NCI-H1436 treated with DMSO at 0.1 percent for 48 hours (cell line): ENCODE measurements around the gene TMEM143.
"Not testable (repeated sequence)": the region's sequence is repeated elsewhere in the genome, so short reads cannot be mapped to it uniquely, and the experiment has no call there.

Experiments
- DNase-seq: peaks from one replicate; lab custom pipeline; 2025; lab: John Stamatoyannopoulos, UW

TMEM143 gene

DNA sequence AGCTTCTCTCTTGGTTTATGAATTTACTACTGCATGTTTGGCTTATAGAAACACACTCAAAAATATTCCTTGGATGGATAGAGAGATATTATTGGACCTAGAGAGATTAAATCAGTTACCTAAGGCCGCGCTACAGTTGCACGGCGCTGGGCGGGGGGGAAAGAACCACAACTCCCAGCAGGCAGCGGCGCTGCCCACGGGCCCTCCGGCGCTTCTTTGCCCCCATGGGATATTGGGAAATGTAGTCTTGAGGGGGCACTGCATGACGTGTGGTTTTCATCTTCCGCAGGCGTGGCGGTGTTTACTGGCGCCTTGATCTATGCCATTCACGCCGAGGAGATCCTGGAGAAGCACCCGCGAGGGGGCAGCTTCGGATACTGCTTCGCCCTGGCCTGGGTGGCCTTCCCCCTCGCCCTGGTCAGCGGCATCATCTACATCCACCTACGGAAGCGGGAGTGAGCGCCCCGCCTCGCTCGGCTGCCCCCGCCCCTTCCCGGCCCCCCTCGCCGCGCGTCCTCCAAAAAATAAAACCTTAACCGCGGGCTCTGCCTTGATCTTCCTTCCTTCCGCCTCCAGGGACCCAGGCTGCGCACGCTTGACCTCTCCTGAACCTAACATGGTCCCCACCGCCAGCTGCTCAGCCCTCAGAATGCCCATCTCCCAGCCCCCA is 33.6 kb downstream of the TMEM143 start:
- peak; percentile 88 for DNase-seq

DNA sequence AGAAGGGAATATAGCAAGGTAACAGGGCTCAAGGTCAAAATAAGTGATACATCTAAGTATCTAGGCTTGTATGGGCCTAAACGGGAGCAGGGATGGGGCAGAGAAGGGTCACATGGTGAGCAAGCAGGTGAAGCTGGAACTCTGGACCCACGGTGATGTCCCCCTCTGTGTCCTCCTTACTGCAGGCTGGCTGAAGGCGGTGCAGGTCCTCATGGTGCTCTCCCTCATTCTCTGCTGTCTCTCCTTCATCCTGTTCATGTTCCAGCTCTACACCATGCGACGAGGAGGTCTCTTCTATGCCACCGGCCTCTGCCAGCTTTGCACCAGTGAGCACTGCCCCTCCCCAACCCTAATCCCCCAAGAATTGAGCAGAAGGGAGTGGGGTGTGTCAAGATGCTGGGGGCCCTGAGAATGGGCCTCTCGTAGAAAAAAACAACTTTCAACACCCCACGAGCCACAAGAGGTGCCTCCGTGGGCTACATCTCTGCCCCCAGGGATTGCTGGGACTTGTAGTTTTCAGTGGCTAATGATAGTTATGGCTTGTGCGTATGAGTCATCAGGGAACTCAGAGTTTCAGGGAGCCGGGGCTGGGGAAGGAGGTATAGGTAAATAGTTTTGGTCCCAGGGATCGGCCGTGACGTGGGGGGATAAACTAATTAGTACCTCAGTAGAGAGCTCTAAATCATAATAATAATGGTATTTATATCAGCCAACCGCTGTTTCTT is 34.4 kb downstream of the TMEM143 start:
- DNase-seq, result no peak

DNA sequence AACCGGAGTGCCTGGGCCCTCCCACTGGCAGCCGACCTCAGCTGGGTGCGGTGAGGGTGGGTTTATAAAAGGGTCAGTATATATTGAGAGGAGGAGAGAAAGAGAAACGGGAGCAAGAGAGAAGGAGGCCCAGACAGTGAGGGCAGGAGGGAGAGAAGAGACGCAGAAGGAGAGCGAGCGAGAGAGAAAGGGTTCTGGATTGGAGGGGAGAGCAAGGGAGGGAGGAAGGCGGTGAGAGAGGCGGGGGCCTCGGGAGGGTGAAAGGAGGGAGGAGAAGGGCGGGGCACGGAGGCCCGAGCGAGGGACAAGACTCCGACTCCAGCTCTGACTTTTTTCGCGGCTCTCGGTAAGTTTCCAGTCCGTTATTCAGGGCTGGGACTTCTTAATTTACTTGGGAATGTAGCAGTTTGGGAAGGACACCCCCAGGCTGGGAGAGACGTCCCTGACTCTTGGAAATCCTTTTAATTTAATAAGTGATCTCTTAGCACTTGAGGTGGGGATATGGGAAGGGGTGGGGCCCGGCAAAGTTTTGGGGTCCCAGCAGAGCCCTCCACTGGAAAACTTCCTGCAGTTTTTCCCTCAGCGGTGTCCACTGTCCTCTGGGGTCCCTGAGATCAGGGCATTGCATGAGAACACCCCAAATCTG is 38.4 kb downstream of the TMEM143 start, which contains the start of gene EMP3:
Gene EMP3 (plus strand): TSS at position 288 of the 646 bp plus-strand sequence. CDS start 1,293 bp downstream, outside the sequence.
- DNase-seq, result no peak

DNA sequence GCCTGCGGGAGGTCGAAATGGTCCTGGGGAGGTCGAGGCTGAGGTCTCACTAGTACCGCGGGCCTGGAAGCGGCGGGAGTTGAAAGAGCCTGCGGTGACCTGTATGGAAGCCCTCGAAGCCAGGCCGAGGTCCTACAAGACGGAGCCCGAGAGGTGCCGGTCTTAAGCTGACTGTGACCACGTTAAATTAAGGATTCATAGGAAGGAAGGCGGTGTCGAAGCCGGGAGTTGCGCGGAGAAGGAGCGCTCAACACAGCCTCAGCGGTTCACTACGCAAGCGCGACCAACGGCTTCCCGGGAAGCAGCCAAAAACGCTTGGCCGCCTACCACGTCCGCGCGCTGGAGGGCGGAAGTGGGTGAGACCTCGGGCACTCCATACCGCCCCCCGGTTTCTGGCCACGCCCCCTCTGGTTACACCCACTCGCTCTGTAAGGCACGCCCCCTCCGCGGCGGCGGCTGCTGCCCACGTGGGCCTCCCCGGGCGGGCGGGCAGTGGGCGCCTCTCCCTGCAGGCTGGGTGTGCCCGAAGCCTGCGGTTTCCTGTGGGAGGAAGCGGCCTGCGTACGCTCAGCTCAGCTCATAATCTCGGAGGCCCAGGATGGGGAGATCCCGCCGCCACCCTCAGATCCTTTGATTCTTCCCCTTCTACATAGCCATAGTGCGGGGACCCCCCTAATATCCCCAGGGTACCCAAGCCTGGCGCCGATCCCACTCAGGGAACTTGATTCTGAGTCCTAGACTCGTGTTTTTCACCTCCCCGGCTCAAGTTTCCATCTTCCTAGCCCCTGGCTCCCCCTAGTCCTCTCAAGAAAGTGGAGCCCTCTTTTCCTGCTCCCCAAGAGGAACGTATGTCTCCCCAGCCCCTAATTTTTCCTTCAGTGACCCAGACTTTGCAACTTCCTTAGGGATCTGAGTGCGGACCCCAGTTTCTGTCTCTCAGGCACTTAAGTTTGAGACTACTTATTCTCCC is 41.8 kb downstream of the TMEM143 start:
- peak; percentile 94 for DNase-seq

DNA sequence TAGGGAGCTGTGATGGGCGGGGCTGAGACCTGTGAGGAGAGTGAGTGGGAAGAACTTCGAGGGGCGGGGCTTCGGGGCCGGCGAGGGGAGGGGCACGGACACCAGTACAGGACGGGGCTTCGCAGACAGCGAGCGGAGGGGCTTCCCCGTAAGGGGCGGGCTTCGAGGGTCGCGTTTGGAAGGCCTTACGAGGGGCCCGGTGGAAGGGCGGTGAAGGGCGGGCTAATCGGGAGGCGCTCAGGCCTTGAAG is 42.4 kb downstream of the TMEM143 start:
- DNase-seq, result peak; percentile 90

DNA sequence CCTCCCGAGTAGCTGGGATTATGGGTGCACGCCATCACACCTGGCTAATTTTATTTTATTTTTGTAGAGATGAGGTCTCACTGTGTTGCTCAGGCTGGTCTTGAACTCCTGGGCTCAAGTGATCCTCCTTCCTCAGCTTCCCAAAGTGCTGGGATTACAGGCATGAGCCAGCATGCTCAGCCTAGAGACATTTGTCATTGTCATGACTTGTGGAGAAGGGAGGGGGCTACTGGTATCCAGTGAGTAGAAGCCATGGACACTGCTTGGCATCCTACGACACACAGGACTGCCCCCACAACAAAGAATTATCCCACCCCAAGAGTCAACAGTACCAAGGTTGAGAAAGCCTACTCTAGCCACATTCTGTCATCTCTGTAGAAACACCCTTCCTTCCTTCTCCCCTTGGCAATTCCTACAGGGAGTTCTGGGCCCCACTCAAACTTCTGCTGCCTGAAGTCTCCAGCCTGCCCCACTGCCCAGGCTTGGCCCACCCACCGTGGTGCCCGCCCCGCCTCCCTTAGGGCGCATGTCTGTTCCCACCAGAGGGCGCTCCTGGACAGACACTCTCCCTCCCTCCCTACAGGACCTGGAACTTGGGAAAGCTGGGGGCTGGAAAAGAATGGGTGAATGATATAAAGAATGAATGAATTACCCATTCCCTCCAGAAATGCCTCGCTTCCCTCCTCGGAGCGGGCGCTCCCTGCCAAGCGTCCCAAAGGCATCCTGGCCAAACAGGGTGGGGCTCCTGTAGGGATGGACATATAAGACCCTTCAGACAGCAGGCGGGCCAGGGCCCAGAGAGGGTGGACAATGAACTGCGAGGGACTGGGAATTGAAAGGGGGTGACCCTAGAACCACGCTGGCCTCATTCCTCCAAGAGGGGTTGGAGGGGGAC is 43.8 kb downstream of the TMEM143 start:
- no peak for DNase-seq

DNA sequence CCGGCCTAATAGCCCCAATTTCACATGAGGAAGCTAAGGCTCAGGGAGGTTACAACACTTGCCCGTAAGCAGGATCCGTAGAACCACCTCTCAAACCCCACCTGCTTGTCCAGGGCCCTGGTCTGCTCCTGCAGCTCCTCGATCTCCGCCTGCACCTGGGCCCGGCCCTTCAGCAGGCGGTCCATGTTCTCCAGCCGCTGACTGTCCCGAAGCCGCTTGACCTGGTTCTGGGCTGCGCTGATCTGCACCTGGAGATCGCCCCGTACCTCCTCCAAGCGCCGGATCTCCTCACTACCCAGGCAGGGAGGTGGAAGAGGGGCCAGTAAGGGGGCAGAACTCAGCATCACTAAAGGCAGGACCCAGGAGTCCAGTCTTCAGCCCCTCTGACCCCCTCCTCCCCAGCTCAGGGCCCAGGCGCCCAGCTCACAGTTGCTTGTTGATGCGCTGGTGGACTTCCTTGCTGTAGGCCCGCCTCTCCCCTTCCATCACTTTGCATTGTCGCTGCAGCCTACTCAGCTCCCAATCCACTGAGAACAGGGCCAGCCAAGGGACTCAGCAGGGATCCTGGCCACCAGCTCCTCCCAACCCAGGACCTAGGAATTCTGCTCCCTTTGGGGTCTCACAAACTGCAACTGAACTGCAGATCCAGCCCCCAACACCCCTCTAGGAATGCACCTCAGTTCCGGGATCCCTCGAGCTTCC is 45.3 kb downstream of the TMEM143 start:
- no peak for DNase-seq

DNA sequence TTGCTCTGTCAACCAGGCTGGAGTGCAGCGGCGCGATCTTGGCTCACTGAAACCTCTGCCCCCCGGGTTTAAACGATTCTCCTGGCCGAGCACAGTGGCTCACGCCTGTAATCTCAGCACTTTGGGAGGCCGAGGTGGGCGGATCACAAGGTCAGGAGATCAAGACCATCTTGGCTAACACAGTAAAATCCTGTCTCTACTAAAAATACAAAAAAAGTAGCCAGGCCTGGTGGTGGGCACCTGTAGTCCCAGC is 46.1 kb downstream of the TMEM143 start:
- not testable (repeated sequence) for DNase-seq

DNA sequence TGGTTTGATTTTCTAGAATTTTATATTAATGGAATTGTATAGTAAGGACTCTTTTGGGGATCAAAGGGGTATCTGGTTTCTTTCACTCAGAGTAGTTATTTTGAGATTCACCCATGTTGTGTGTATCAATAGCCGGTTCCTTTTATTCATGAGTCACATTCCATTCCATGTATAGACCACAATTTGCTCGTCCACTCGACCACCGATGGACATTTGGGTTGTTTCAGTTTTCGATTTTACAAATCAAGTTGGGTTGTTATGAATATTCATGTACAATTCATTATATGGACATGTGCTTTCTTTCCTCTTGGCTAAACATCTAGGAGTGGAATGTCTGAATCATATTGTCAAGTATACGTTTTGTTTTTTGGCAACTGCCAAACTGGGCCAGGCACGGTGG is 48.0 kb downstream of the TMEM143 start:
- no peak for DNase-seq

DNA sequence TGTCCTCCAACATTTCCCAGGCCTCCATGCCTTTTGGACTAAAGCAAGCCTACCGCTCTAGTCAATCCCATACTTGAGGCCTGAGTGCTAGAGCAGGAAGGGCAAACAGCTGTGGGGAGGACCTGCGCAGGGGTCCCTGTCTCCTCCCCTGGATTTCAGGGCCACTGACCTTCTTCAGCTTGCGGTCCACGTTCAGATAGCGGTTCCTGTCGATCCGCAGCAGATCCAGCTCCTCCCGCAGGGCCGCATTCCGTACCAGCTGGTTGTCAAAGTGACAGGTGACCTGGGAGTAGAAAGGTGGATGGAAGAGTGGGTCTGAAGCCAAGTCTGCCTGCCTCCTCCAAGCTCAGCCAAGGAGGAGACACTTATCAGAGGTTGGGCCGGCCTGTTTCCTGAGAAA is 52.4 kb downstream of the TMEM143 start:
- no peak for DNase-seq

DNA sequence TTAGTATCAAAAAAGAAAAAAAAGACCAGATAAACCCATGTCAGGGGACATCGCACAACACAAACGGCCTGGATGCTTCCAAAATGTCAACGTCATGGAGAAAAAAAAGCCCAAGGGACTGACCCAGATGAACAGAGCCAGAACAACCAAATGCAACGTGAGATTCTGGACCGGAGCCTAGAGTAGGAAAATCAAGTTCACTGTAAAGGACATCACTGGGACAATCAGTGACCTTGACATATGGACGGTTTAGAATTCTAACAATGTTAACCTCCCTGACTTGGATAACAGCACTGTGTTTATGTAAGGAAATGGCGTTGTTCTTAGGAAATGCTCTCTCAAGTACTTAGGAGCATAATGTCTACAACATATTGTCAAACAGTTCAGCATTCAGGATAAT is 53.5 kb downstream of the TMEM143 start:
- DNase-seq, result no peak

DNA sequence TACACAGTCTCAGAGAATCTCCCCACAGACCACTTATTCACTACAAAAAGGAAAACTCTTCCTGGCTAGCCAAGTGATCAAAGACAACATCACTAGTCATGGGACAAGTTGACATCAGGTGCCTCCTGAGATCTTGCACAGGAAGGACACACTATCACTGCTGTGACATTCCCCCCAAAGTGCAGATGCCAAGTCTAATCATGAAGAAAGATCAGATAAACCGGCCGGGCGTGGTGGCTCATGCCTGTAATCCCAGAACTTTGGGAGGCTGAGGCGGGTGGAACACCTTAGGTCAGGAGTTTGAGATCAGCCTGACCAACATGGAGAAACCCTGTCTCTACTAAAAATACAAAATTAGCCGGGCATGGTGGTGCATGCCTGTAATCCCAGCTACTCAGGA is 54.0 kb downstream of the TMEM143 start:
- not testable (repeated sequence) for DNase-seq

DNA sequence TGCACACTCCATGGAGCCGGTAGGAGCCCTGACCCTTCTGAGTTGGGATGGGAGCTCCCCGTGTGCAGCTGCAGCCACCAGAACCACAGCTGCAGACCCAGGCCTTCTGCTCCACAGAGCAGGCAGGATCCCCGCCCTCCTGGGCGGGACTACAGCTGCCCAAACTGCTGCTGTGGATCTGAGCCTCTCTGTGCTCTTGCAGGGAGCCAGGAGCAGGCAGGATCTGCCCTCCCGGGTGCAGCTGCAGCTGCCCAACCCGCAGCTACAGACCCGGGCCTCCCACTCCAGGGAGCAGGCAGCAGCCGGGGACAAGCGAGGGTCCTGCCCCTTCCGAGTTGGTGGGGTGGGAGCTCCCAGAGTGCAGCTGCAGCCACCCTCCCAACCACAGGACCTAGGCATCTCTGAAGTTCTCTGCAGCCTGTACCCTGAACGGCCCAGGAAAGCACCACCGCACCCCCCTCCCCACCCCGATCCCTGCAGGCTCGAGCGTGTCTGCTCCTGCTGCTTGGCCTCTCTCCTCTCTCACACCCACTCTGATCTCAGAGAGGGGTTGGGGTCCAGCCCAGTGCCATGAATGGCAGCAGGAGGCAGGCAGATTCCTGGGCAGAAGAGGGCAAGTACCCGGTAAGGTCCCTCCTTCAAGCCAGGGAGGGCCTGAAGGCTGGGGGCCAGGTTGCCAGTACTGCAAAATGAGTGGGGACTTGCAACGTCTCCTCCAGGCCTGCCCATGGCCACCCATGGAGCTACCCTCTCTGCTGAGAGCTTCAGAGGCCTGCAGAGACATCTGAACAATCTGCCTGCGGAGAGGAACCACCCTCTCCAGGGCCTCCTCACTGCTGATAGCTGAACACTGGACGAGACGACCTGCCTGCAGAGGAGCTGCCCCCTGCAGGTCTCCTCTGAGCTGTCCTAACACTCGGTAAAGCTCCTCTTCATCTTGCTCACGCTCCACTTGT is 54.8 kb downstream of the TMEM143 start:
- DNase-seq, result no peak

DNA sequence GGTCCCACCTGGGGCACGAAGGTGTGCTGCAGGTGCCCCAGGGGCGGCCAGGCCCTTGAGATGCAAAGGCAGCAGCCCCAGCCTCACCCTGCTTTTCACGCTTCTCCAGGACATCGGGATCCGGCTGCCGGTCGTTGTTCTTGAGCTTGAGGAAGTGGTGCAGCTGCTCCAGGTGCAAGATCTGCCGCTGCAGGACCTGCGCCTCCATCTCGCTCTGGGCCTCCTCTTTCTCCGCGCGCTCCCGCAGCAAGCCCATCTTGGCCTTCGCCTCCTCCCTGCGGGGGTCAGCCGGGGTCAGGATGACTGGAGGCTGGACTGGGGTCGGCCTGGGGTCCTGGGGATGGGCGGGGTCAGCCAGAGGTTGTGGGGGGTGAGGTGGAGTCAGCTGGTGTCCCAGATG is 59.9 kb downstream of the TMEM143 start:
- DNase-seq, result no peak

DNA sequence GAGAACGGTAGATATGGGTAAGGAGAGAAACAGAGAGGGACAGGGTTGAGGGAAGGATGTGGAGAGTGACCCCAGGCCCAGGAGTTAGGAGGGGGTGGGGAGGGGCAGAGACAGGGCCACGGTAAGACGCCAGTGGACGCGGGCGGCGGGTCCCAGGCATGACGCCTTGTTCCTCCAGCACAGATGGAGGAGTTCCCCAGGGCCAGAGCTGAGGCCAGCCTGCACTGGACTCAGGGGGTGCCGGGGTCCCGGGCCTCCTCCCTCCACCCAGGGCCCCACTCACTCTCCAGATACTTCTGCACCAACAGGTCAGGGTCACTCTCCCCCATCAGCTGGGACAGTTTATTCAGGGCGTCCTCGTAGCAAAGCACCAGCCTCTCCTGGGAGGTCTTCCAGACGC is 60.4 kb downstream of the TMEM143 start:
- DNase-seq, result no peak

DNA sequence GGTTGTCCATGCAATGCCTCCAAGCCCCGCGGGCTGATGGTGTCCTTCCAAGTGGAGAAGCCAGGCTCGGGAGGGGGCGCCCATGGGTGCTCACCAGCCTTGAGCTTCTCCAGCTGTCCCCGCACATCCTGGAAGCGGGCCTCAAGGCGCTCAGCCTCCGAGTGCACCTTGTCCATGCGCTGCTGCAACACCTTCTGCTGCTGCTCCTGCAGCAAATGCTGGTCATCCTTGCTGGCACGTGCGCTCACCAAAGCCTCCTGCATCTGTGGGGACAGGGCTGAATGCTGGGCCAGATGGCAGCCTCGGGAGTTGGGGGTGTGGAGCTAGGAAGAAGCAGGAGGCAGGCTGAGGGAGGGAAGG is 61.2 kb downstream of the TMEM143 start:
- DNase-seq, result no peak

DNA sequence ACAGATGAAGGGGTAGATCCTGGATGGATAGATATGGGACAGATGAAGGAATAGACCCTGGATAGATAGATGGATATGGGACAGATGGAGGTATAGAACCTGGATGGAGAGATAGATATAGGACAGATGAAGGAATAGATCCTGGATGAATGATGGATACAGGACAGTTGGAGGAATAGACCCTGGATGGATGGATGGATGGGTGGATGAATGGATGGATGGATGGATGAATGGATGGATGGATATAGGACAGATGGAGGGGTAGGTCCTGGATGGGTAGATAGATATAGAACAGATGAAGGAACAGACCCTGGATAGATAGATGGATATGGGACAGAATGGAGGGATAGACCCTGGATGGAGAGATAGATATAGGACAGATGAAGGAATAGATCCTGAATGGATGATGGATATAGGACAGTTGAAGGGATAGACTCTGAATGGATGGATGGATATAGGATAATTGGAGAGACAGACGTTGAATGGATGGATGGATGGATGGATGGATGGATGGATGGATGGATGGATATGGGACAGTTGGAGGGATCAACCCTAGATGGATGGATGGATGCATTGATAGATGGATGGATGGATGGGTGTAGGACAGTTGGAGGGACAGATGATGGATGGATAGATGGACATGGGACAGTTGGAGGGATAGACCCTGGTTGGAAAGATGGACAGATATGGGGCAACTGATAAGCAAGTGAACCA is 61.7 kb downstream of the TMEM143 start:
- DNase-seq, result no peak

DNA sequence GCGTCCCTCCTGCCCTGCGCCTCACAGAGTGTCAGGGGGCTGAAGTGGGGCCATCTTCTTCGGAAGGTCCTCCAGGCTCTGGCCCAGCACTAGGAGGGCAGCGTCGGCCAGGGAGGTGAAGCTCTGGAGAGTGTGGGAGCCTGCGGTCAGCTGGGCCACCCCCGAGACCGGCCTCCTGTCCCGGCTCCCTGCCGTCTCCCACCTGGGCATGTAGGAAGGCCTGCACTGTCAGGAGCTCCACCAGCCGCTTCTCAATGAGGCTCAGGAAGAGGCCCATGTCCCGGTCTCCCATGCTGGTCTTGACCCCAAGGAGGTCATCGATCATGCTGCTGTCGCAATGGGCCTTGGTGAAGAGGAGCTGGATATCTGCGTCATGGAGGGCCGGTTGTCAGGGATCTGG is 65.8 kb downstream of the TMEM143 start:
- no peak for DNase-seq
